ENCODE results near the gene DNM2. TPM values are rescaled to one million over a fixed set of nuclear protein-coding genes. Genes with fewer than 3 reads are reported as not detected.

Gene DNM2
- total and polyA plus RNA-seq, 9 of the 15 experiments (the other 6 are each of a cell fraction or from before 2014, with no cell fraction given): 2.2 to 161 (median 72.6) TPM

DNA sequence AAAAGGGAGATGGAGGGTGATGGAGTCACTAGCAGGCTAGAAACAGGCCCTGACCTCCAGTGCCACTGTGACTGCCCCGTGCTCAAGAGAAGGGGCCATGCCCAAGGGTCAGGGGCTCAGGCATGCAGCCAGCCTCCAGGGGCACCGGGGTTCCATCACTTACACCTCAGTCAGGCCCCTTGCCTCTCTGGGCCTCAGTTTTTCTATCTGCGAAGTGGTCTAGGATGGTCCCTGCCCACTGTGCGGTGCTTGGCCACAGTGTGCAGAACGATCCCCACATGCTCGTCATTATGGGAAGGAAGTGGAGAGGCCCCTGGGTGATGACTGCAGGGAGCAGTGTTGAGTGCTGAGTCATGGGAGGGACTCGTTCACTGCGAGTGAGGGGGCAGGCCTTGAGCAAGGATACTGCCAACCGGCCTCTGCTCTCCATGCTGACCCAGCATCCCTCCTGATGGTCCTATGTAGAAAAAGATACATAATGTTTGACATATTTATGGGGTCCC is 95.1 kb downstream of the DNM2 start (continued):
- TF ChIP-seq, protein P1, sequence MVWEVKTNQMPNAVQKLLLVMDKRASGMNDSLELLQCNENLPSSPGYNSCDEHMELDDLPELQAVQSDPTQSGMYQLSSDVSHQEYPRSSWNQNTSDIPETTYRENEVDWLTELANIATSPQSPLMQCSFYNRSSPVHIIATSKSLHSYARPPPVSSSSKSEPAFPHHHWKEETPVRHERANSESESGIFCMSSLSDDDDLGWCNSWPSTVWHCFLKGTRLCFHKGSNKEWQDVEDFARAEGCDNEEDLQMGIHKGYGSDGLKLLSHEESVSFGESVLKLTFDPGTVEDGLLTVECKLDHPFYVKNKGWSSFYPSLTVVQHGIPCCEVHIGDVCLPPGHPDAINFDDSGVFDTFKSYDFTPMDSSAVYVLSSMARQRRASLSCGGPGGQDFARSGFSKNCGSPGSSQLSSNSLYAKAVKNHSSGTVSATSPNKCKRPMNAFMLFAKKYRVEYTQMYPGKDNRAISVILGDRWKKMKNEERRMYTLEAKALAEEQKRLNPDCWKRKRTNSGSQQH (CRISPR knock-in tag; IDR thresholded peaks at IDR 0.05): no peak; the same call in 1 of the 2 replicates
- TF ChIP-seq, protein P2, sequence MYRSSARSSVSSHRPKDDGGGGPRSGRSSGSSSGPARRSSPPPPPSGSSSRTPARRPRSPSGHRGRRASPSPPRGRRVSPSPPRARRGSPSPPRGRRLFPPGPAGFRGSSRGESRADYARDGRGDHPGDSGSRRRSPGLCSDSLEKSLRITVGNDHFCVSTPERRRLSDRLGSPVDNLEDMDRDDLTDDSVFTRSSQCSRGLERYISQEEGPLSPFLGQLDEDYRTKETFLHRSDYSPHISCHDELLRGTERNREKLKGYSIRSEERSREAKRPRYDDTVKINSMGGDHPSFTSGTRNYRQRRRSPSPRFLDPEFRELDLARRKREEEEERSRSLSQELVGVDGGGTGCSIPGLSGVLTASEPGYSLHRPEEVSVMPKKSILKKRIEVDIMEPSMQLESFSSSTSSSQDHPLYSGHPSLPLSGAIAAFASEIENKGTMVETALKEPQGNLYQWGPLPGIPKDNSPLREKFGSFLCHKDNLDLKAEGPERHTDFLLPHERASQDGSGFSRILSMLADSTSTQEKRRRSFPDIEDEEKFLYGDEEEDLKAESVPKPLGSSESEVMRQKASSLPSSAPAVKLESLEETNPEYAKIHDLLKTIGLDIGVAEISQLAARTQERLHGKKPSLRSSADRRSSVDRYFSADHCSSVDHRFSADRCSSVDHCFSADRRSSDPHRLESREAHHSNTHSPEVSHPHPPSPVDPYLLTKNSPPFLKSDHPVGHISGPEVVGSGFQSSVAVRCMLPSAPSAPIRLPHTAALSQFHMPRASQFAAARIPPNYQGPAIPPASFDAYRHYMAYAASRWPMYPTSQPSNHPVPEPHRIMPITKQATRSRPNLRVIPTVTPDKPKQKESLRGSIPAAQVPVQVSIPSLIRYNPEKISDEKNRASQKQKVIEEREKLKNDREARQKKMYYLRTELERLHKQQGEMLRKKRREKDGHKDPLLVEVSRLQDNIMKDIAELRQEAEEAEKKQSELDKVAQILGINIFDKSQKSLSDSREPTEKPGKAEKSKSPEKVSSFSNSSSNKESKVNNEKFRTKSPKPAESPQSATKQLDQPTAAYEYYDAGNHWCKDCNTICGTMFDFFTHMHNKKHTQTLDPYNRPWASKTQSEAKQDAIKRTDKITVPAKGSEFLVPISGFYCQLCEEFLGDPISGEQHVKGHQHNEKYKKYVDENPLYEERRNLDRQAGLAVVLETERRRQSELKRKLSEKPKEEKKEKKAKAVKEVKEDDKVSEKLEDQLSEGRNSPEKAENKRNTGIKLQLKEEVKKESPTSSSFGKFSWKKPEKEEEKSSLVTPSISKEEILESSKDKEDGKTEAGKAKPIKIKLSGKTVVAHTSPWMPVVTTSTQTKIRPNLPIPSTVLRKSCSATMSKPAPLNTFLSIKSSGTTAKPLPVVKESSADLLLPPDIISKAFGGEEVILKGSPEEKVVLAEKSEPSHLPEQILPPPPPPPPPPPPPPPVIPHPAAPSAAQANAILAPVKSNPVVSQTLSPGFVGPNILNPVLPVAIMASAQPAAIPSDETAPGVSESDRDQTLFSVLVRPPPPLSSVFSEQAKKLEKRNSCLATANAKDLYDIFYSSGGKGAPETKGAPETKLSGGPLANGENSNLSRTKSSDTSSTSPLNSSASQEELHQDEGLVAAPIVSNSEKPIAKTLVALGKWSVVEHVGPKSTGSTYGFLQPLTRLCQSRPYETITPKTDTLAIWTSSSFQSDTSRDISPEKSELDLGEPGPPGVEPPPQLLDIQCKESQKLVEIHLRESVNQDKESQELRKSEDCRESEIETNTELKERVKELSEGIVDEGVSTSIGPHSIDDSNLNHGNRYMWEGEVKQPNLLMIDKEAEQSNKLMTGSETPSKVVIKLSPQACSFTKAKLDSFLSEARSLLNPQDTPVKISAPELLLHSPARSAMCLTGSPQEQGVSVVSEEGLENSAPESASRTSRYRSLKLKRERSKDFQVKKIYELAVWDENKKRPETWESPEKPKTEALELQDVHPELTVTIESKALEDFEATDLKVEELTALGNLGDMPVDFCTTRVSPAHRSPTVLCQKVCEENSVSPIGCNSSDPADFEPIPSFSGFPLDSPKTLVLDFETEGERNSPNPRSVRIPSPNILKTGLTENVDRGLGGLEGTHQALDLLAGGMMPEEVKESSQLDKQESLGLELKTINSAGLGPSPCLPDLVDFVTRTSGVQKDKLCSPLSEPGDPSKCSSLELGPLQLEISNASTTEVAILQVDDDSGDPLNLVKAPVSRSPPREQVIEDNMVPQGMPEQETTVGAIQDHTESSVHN (IDR thresholded peaks at IDR 0.05; ENCODE audit: borderline replicate concordance in 1 of 2, low read depth in 1 of 2): no peak
- TF ChIP-seq ZBTB43 (CRISPR knock-in tag; IDR thresholded peaks at IDR 0.05): no peak
- TF ChIP-seq, protein P3, sequence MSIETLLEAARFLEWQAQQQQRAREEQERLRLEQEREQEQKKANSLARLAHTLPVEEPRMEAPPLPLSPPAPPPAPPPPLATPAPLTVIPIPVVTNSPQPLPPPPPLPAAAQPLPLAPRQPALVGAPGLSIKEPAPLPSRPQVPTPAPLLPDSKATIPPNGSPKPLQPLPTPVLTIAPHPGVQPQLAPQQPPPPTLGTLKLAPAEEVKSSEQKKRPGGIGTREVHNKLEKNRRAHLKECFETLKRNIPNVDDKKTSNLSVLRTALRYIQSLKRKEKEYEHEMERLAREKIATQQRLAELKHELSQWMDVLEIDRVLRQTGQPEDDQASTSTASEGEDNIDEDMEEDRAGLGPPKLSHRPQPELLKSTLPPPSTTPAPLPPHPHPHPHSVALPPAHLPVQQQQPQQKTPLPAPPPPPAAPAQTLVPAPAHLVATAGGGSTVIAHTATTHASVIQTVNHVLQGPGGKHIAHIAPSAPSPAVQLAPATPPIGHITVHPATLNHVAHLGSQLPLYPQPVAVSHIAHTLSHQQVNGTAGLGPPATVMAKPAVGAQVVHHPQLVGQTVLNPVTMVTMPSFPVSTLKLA (conservative IDR thresholded peaks at IDR 0.05): 0 out of 4 replicates have a peak, but pooled peaks of 1 of the 2 experiments have one; percentile 33
- TF ChIP-seq U2AF2 (optimal IDR thresholded peaks at IDR 0.05; ENCODE audit: low read depth, low read length): no peak
- TF ChIP-seq NR2C1 (IDR thresholded peaks at IDR 0.05): no peak
- no peak for TF ChIP-seq NR2C1 (tag; IDR thresholded peaks at IDR 0.05)
- no peak for TF ChIP-seq NR3C1 (CRISPR knock-in tag; IDR thresholded peaks at IDR 0.05)
- peak; percentile 34 for TF ChIP-seq TCF3 (CRISPR knock-in tag; IDR thresholded peaks at IDR 0.05)
- no peak for TF ChIP-seq SAP30 (IDR thresholded peaks at IDR 0.05; ENCODE audit: borderline replicate concordance, insufficient read depth, low read depth, low read length, poor library complexity, severe bottlenecking)
- no peak for TF ChIP-seq EWSR1 (IDR thresholded peaks at IDR 0.05; ENCODE audit: borderline replicate concordance, low read depth, partially characterized antibody)
- TF ChIP-seq ZNF124 (CRISPR knock-in tag; IDR thresholded peaks at IDR 0.05): no peak
- no peak for TF ChIP-seq SREBF1 (IDR thresholded peaks at IDR 0.05; ENCODE audit: borderline replicate concordance, low read depth, low read length)
- 0 out of 4 replicates have a peak, but pooled peaks of 1 of the 2 experiments have one; percentile 32 for TF ChIP-seq KDM1A (IDR thresholded peaks at IDR 0.05)
- no peak for TF ChIP-seq MEF2D (tag; conservative IDR thresholded peaks at IDR 0.05; ENCODE audit: low read depth)
